Measurements from ENCODE around the gene ASH1L.
"Not testable (repeated sequence)": the region's sequence is repeated elsewhere in the genome, so short reads cannot be mapped to it uniquely, and the experiment has no call there.

ASH1L gene

GRCh38 chr1:155493595-155493994 lies 69.0 kb downstream of the ASH1L start:
- not testable (repeated sequence) for DNase-seq (ENCODE audit: low read depth)

DNA sequence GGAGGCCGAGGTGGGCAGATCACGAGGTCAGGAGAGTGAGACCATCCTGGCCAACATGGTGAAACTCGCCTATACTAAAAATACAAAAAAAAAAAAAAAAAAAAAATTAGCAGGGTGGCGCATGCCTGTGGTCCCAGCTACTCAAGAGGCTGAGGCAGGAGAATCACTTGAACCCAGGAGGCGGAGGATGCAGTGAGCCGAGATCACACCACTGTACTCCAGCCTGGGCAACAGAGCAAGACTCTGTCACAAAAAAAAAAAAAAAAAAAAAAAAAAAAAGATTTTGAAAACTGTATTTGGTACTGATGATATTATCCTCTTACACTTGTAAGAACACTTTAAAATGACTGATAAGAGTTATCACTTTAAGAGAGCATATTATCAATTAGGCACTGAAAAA lies 74.2 kb downstream of the ASH1L start:
- DNase-seq (ENCODE audit: low read depth) = not testable (repeated sequence)

DNA sequence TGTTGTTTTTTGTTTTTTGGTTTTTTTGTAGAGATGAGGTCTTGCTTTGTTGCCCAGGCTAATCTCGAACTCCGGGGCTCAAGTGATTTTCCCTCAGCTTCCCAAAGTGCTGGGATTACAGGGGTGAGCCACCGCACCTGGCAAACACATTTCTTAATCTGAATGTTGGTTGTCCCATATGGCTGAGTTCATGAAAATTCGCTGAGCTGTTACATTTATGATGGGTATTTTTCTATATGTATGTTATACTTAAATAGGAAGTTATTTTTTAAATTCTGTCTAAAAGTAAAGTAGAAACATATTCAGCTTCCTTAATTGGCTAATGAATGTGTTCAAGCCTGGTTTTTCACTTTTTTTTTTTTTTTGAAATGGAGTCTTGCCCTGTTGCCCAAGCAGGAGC lies 75.1 kb downstream of the ASH1L start:
- DNase-seq (ENCODE audit: low read depth) = no peak

GRCh38 chr1:155486952-155487351 lies 75.7 kb downstream of the ASH1L start:
- not testable (repeated sequence) for DNase-seq (ENCODE audit: low read depth)

DNA sequence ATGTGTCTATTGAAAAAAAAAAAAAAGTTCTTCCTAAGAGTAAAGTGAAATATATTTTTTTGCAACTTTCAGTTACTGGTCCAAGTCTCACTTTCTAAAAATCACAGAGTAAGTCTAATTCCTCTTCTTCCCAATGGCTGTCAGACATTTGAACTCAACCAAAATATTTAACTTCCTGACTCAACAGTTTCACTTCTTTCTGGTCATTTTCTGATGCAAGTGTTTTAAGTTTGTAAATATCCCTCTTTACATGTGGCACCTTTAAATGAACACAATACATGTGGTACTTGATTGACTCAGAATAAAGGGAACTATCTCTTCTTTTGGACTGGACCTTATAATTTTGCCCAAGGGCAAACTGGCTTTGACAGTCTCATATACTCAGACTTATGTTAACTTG lies 76.7 kb downstream of the ASH1L start:
- DNase-seq (ENCODE audit: low read depth) = no peak

DNA sequence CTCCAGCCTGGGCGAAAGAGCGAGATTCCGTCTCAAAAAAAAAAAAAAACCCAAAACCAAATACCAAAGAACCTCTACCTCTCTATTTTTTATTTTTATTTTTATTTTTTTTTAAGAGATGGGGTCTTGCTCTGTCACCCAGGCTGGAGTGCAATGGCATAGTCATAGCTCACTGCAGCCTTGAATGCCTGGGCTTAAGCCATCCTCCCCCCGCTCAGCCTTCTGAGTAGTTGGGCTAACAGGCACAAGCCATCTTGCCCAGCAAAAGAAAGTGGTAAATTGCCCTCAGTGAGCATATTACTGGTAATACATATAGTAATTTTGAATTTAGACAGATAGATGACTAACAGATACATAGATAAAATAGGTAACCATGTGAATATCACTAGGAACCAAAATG lies 77.4 kb downstream of the ASH1L start:
- no peak for DNase-seq (ENCODE audit: low read depth)

DNA sequence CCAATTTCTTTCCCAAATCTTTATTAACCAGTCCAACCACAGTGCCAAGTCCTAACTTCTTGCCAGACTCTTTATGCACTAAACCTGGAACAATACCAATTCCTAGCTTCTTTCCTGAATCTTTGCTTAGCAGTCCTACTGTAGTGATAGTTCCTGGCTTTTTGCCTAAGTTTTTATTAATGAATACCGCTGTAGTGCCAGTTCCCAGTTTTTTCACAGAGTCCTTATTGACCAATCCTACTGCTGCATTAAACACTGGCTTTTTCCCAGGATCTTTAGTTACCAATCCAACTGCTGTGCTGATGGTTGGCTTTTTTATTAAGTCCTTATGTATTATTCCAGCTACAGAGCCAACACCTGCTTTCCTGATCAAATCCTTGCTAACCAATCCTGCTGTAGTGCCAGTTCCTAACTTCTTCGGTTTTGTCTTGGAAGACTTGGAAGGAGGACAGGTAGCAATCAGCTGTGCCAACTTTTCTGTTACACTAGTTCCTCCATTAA lies 80.8 kb downstream of the ASH1L start:
- no peak for DNase-seq (ENCODE audit: low read depth)

DNA sequence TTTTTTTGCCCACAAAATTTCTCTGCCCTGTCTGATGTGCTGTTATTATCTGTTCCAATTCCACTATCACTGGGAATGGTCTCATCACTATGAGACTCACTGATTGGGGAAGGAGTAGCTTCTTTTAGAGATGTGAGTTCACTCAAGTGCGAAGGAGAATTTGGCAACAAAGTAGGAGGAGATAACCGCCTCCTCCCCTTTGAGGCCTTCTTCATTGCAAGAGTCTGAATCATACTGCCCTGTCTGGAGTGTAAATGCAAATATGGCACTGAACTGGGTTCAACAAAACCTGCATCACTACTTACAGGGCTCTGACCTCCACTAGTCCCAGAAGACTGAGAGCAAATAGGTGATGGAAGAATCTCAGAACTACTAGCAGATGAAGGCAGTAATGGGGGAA lies 83.4 kb downstream of the ASH1L start:
- DNase-seq (ENCODE audit: low read depth) = no peak

- DNase-seq (ENCODE audit: low read depth) = no peak
These were observed 84.2 kb downstream of the ASH1L start for GRCh38 chr1:155478270-155478852.

DNA sequence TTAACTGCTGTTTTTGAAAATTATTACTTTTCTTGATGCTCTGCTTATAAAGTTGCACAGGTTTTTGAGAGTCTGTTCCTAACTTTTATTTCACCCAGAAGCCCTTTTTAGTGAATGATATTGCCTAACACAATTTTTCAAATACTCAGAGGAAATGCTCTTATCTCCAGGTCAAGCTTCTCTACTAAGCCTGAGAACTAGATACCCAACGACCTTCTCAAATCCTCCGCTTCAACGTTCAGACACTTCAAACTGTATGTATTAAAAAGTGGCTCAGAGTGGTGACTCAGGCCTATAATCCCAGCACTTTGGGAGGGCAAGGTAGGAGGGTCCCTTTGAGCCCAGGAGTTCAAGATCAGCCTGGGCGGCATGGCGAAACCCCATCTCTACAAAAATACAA lies 88.5 kb downstream of the ASH1L start:
- no peak for DNase-seq (ENCODE audit: low read depth)

GRCh38 chr1:155473151-155473821 lies 89.3 kb downstream of the ASH1L start:
- no peak for DNase-seq (ENCODE audit: low read depth)

GRCh38 chr1:155472491-155473083 lies 90.0 kb downstream of the ASH1L start:
- no peak for DNase-seq (ENCODE audit: low read depth)

DNA sequence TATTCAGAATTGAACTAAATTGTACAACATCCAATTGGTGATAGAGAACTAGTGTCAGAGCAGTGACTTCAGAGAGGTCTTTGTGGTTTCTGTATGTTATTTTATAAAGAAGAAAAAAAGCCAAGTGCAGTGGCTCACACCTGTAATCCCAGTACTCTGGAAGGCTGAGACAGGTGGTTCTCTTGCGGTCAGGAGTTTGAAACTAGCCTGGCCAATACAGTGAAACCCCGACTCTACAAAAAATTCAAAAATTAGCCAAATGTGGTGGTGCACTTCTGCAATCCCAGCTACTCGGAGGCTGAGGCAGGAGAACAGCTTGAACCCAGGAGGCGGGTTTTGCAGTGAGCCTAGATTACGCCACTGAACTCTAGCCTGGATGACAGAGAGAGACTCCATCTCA lies 90.7 kb downstream of the ASH1L start:
- no peak for DNase-seq (ENCODE audit: low read depth)

GRCh38 chr1:155471026-155471425 lies 91.6 kb downstream of the ASH1L start:
- no peak for DNase-seq (ENCODE audit: low read depth)

GRCh38 chr1:155466996-155467395 lies 95.6 kb downstream of the ASH1L start:
- no peak for DNase-seq (ENCODE audit: low read depth)

- no peak for DNase-seq (ENCODE audit: low read depth)
These were observed 96.0 kb downstream of the ASH1L start for GRCh38 chr1:155466617-155466972.

DNA sequence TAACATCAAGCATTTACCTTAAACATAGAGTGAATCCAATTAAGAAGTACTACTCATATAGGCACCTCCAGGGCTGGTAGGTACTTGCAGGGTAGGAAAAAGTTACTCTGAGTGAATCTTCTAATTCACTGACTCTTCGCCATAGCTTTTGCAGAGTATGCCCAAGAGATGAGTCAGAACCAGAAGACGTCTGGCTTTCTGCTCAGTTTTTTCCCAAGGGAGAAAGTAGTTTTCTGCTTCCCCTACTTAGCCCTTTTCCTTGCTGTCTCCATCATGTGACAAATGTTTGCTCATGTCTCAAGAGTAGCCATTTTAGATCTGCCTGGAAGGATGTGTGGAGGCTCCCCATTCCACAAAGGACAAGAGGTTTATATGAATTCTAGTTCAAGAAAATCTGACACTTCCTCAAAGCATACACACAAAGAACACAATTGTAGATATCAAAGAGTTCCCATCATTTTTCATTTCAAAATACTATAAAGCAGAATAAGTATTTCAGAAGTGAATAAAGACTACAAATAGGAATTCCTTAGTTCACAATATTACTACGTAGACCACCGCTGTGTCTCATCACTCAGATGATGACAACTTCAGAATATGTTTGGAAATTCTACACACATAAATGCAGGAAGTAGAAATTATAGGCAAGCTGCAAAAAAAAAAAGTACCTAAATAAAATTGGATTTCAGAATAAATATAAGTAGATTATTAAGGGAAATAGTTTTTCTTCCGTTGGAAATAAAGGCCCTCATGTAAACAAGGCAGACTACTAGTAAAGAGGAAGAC lies 98.5 kb downstream of the ASH1L start:
- DNase-seq (ENCODE audit: low read depth) = no peak

DNA sequence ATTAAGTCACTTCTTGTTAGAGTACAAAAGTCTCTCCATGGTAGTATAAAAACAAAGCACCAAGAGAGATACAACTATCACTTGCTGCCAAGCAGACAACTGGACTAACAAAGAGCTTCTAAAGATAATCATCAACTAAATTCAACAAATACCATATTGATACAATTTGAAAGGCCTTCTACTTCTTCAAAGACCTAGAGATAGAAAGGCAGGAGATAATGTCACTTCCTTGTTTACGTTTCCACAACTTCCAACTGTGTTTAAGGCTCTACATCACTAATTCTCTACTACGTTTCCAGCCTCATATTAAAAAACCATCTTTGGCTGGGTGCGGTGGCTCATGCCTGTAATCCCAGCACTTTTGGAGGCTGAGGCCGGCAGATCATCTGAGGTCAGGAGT lies 104.5 kb downstream of the ASH1L start:
- no peak for DNase-seq (ENCODE audit: low read depth)

DNA sequence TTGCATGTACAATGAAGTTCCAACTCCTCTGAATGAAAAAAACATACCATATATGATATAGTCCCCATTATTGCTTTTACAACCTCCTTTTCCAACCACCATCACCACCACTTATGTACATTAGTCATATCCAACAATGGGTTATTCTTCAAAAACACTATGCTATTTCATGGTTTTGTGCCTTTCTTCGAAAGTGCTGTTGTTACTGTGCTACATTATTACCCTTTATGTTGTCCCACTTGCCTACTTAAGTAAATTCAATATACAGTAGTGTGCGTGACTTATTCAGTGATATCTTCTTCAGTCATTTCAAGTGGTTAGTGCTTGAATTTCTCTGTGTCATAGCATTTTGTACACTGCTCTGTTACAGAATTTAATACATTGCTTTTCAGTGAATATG lies 105.3 kb downstream of the ASH1L start:
- no peak for DNase-seq (ENCODE audit: low read depth)

DNA sequence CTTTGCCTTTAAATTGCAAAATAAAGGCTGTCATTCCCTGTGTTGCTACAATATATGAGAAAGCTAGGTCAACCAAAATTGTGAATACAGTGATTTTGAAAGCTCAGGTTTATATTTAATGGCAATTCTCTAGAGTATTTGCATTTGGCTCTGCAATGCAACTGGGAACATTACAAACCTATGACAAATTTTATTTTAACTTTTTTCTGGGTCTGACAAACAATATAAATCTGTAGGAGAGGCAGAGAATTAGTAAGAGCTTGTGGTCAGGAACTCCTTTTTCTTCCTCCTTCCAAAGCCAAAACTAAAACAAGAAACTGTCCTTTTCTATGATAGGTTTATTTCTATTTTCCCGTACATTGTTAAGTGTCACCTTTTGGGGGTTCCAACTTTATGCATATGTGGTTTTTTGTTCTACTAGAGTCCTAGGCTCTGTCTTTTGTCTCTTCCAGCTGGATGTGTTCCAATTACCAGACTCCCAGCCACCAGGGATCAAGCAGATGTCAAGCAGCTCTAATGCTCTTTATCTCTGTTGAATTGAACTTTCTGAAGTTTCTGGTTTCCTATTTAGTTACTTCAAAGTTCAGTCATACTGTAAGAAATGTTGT lies 106.9 kb downstream of the ASH1L start:
- no peak for DNase-seq (ENCODE audit: low read depth)

DNA sequence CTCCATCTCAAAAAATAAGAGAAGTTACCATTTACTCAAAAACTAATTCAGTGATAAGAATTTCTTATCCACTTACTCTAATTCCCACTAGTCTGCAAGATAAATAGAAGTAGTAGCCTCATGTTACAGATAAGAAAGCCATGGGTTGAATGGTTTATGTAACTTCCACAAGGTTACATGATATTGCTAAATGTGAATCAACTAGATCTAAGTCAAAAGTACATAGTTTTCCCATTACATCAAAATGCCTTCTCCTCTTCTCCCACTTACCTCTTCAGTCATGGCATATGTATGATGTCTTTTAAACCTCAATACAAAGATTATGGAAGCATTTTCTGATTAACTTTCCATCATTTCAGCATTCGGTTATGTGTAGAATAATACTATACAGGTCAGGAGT lies 108.5 kb downstream of the ASH1L start:
- no peak for DNase-seq (ENCODE audit: low read depth)

GRCh38 chr1:155453141-155453540 lies 109.5 kb downstream of the ASH1L start:
- DNase-seq (ENCODE audit: low read depth) = no peak
